H1 (cell line): ENCODE data around the gene DTD1. TPM values are rescaled to one million over a fixed set of nuclear protein-coding genes. Genes with fewer than 3 reads are reported as not detected.

Experiments
- ASH2L ChIP-seq: fragments of 200-600, 300-600 bp; sonication (generic); IDR thresholded peaks from one replicate; pipeline ENCODE4 v1.7.1; 2017; ENCODE audit warnings: low read length
- BRCA1 ChIP-seq: IDR thresholded peaks from 2 replicates; pipeline ENCODE4 v1.6.1; 2012; ENCODE audit warnings: low read depth, low read length, improper control_type of control experiment
- E2F6 ChIP-seq: IDR thresholded peaks from 2 replicates; pipeline ENCODE4 v1.6.1; 2012; ENCODE audit warnings: inconsistent platforms
- HDAC6 ChIP-seq: IDR thresholded peaks from one replicate; pipeline ENCODE4 v1.7.1; 2012; ENCODE audit warnings: low read depth, mild to moderate bottlenecking, inconsistent platforms, low read length, moderate library complexity
- NANOG ChIP-seq: IDR thresholded peaks from 2 replicates; pipeline ENCODE4 v1.6.1; 2011; ENCODE audit warnings: low read length, low read depth, mild to moderate bottlenecking, inconsistent platforms; ENCODE audit not compliant: insufficient read depth, poor library complexity, severe bottlenecking
- NRF1 ChIP-seq: IDR thresholded peaks from 2 replicates; pipeline ENCODE4 v1.6.1; 2011; ENCODE audit warnings: mild to moderate bottlenecking, low read depth, low read length, improper control_type of control experiment
- YY1 ChIP-seq: IDR thresholded peaks from 2 replicates; pipeline ENCODE4 v1.6.1; 2011; ENCODE audit warnings: low read depth, mild to moderate bottlenecking, low read length
- polyA plus RNA-seq, 7 experiments: library from polyadenylated mRNA; depleted of rRNA in 3 of 7; stranded (reverse) in 5 of 7; unstranded in 2 of 7; fragments of >200 nt in 5 of 7; fragments of 200-250 nt in 2 of 7; gene quantifications; 1 replicate in 5 of 7; 2 replicates in 1 of 7; 4 replicates in 1 of 7; pipeline versions ENCODE4 v1.2.1 to v1.2.3, GENCODE V29; 2011 to 2013; ENCODE audit warnings: missing spikeins in 2 of 7, mixed read lengths in 2 of 7
- total RNA-seq: library from RNA; stranded (reverse); fragmentation: NEBNext Ultra II Directional; extraction: Animal tissue kit (Norgen Biotek cat#: 25700); gene quantifications from 2 replicates; pipeline ENCODE4 v1.2.1, GENCODE V29; 2021

The DTD1 gene
- total and polyA plus RNA-seq, 2 of the 8 experiments (the other 6 are each of a cell fraction or from before 2014, with no cell fraction given), result 49.7 to 66.6 TPM

- TF ChIP-seq NRF1 (no peak), NANOG (no peak), ASH2L (no peak), E2F6 (no peak), YY1 (no peak), BRCA1 (no peak), HDAC6 (no peak)
Observed at GRCh38 chr20:18662279-18663040, 74.6 kb downstream of the DTD1 start (continued).
